H9 (cell line): ENCODE data around the gene USE1. TPM values are rescaled to one million over a fixed set of nuclear protein-coding genes. Genes with fewer than 3 reads are reported as not detected.
A peak's percentile ranks its signal among the peaks of the same experiment; 100 is the strongest.

Experiments
- DNase-seq: peaks from one replicate; pipeline ENCODE4 v3.0.0-alpha.2; 2017
- H2AFZ ChIP-seq: one replicate; pipeline ENCODE4 v1.6.1; 2013; ENCODE audit warnings: mild to moderate bottlenecking, low read length, control low read depth, moderate library complexity
- H2AK5ac ChIP-seq: 2 replicates; pipeline ENCODE4 v1.6.1; 2013; ENCODE audit warnings: low read length, control low read depth, mixed read lengths; ENCODE audit not compliant: insufficient read length
- H2BK120ac ChIP-seq: one replicate; pipeline ENCODE4 v1.6.1; 2013; ENCODE audit warnings: low read depth, mild to moderate bottlenecking, low read length, control low read depth, inconsistent platforms; ENCODE audit not compliant: poor library complexity, severe bottlenecking
- H2BK12ac ChIP-seq: 2 replicates; pipeline ENCODE4 v1.6.1; 2013; ENCODE audit warnings: low read length, control low read depth, mixed read lengths, low read depth; ENCODE audit not compliant: insufficient read length
- H2BK15ac ChIP-seq: 2 replicates; pipeline ENCODE4 v1.6.1; 2013; ENCODE audit warnings: low read depth, low read length, control low read depth
- H2BK20ac ChIP-seq: one replicate; pipeline ENCODE4 v1.6.1; 2013; ENCODE audit warnings: low read depth, mild to moderate bottlenecking, low read length, control low read depth, inconsistent platforms; ENCODE audit not compliant: poor library complexity, severe bottlenecking
- H2BK5ac ChIP-seq: 2 replicates; pipeline ENCODE4 v1.6.1; 2013; ENCODE audit warnings: low read length, control low read depth, mixed read lengths; ENCODE audit not compliant: insufficient read length
- H3K14ac ChIP-seq: 2 replicates; pipeline ENCODE4 v1.6.1; 2013; ENCODE audit warnings: low read length, control low read depth; ENCODE audit not compliant: insufficient read depth
- H3K18ac ChIP-seq: 2 replicates; pipeline ENCODE4 v1.6.1; 2013; ENCODE audit warnings: low read depth, mild to moderate bottlenecking, mixed read lengths, low read length, control low read depth; ENCODE audit not compliant: insufficient read length
- H3K23ac ChIP-seq: 2 replicates; pipeline ENCODE4 v1.6.1; 2013; ENCODE audit warnings: low read length, control low read depth, mixed read lengths, low read depth; ENCODE audit not compliant: insufficient read length
- H3K23me2 ChIP-seq: 2 replicates; pipeline ENCODE4 v1.6.1; 2013; ENCODE audit warnings: low read depth, mild to moderate bottlenecking, mixed read lengths, low read length, control low read depth; ENCODE audit not compliant: insufficient read length, poor library complexity, severe bottlenecking
- H3K27ac ChIP-seq: 2 replicates; pipeline ENCODE4 v1.5.1; 2013; ENCODE audit warnings: low read length, control low read depth, mixed read lengths, low read depth; ENCODE audit not compliant: insufficient read length
- H3K27me3 ChIP-seq: 2 replicates; pipeline ENCODE4 v1.6.1; 2013; ENCODE audit warnings: low read length, control low read depth, inconsistent platforms; ENCODE audit not compliant: insufficient read depth
- H3K4ac ChIP-seq: 2 replicates; pipeline ENCODE4 v1.6.1; 2013; ENCODE audit warnings: low read depth, mild to moderate bottlenecking, control low read depth, inconsistent platforms, low read length, moderate library complexity
- H3K4me1 ChIP-seq: 2 replicates; pipeline ENCODE4 v1.6.1; 2013; ENCODE audit warnings: low read length, control low read depth, inconsistent platforms; ENCODE audit not compliant: insufficient read depth
- H3K4me2 ChIP-seq: 2 replicates; pipeline ENCODE4 v1.6.1; 2013; ENCODE audit warnings: low read length, control low read depth, mixed read lengths; ENCODE audit not compliant: insufficient read length, insufficient read depth
- H3K56ac ChIP-seq: 2 replicates; pipeline ENCODE4 v1.6.1; 2013; ENCODE audit warnings: low read depth, mild to moderate bottlenecking, mixed read lengths, low read length, control low read depth; ENCODE audit not compliant: insufficient read length
- H3K79me1 ChIP-seq: 2 replicates; pipeline ENCODE4 v1.6.1; 2013; ENCODE audit warnings: low read depth, mild to moderate bottlenecking, moderate library complexity, low read length, control low read depth, inconsistent platforms; ENCODE audit not compliant: insufficient read depth, poor library complexity, severe bottlenecking
- H3K79me2 ChIP-seq: 2 replicates; pipeline ENCODE4 v1.6.1; 2013; ENCODE audit warnings: low read length, control low read depth, inconsistent platforms; ENCODE audit not compliant: insufficient read depth
- H3K9ac ChIP-seq: 2 replicates; pipeline ENCODE4 v1.6.1; 2013; ENCODE audit warnings: low read length, control low read depth, mixed read lengths; ENCODE audit not compliant: insufficient read length; ENCODE audit errors: extremely low read depth
- H3K9me3 ChIP-seq: one replicate; pipeline ENCODE4 v1.6.1; 2013; ENCODE audit warnings: low read depth, low read length, inconsistent platforms; ENCODE audit not compliant: control insufficient read depth
- H3T11ph ChIP-seq: one replicate; pipeline ENCODE4 v1.6.1; 2013; ENCODE audit warnings: mild to moderate bottlenecking, low read length, control low read depth, inconsistent platforms
- H4K20me1 ChIP-seq: one replicate; pipeline ENCODE4 v1.6.1; 2013; ENCODE audit not compliant: control insufficient read depth, insufficient read length, insufficient read depth
- H4K5ac ChIP-seq: 2 replicates; pipeline ENCODE4 v1.6.1; 2013; ENCODE audit warnings: low read depth, mild to moderate bottlenecking, mixed read lengths, low read length, control low read depth; ENCODE audit not compliant: insufficient read length
- H4K8ac ChIP-seq: replicated peaks from 2 replicates; pipeline ENCODE4 v1.6.1; 2013; ENCODE audit warnings: low read length, control low read depth, mixed read lengths, low read depth; ENCODE audit not compliant: insufficient read length
- H4K91ac ChIP-seq: 2 replicates; pipeline ENCODE4 v1.6.1; 2013; ENCODE audit warnings: low read depth, mild to moderate bottlenecking, moderate library complexity, mixed read lengths, low read length, control low read depth; ENCODE audit not compliant: insufficient read length
- H3K27ac Mint-ChIP-seq, 3 experiments: 2 replicates in 2 of 3; 3 replicates in 1 of 3; pipeline ENCODE4 v1.8.0; 2020 to 2021; ENCODE audit warnings: mixed read lengths in 3 of 3, mild to moderate bottlenecking in 1 of 3, moderate library complexity in 1 of 3
- H3K27me3 Mint-ChIP-seq: 2 replicates; pipeline ENCODE4 v1.8.0; 2021; ENCODE audit warnings: low read depth, mild to moderate bottlenecking, moderate library complexity, mixed read lengths
- H3K36me3 Mint-ChIP-seq, 3 experiments: 2 replicates in 2 of 3; 3 replicates in 1 of 3; pipeline ENCODE4 v1.8.0; 2020 to 2021; ENCODE audit warnings: low read depth in 3 of 3, mixed read lengths in 3 of 3; ENCODE audit not compliant: insufficient read depth in 1 of 3
- H3K4me1 Mint-ChIP-seq, 2 experiments: 2 replicates each; pipeline ENCODE4 v1.8.0; 2020; ENCODE audit warnings: mixed read lengths in 2 of 2
- H3K4me3 Mint-ChIP-seq, 2 experiments: 2 replicates in 1 of 2; 3 replicates in 1 of 2; pipeline ENCODE4 v1.8.0; 2020 to 2021; ENCODE audit warnings: mild to moderate bottlenecking in 2 of 2, mixed read lengths in 2 of 2, moderate library complexity in 1 of 2
- H3K9me3 Mint-ChIP-seq, 2 experiments: 2 replicates in 1 of 2; 3 replicates in 1 of 2; pipeline ENCODE4 v1.8.0; 2020; ENCODE audit warnings: mild to moderate bottlenecking in 2 of 2, mixed read lengths in 2 of 2, moderate library complexity in 1 of 2
- WGBS: extraction: QIAGEN DNeasy Blood & Tissue Kit; methylation state at CpG from one replicate; pipeline ENCODE4 v1.1.7; 2013; ENCODE audit warnings: missing lambda C conversion rate, low lambda C conversion rate, mixed read lengths; ENCODE audit not compliant: insufficient read length; ENCODE audit errors: extremely low coverage; 5-methylcytosine and 5-hydroxymethylcytosine counted together
- total RNA-seq: library from RNA; stranded (reverse); gene quantifications from 2 replicates; pipeline ENCODE4 v1.2.1, GENCODE V29; 2021
- TF ChIP-seq, protein P1 (sequence below): fragments of 200-600 bp; sonication (generic); conservative IDR thresholded peaks from 3 replicates; pipeline ENCODE4 v1.8.0; 2021; ENCODE audit warnings: antibody characterized with exemption, mild to moderate bottlenecking

Gene USE1
- total RNA-seq, 1 experiment from 2014 or later, result 16.2 TPM

- Histone ChIP-seq H4K5ac (no peak overlapping the region), H2BK5ac (no peak overlapping the region), H4K91ac (no peak overlapping the region), H4K20me1 (no peaks in the 10 kb centered on the region), H2BK12ac (no peak overlapping the region), H2AK5ac (no peak overlapping the region), H3K4me1 (no peaks in the 10 kb centered on the region), H3K14ac (no peak overlapping the region), H3K9ac (no peak overlapping the region), H3K79me1 (no peaks in the 10 kb centered on the region), H3K23me2 (no peaks in the 10 kb centered on the region), H3K27ac (no peak overlapping the region), H3K4me2 (no peak overlapping the region), H4K8ac (no peak overlapping the region), H3K9me3 (no peaks in the 10 kb centered on the region), H3K4ac (no peak overlapping the region), H3K27me3 (no peaks in the 10 kb centered on the region), H3K56ac (no peak overlapping the region), H3K18ac (no peak overlapping the region), H2BK15ac (no peak overlapping the region), H2AFZ (no peak overlapping the region), H3K79me2 (no peaks in the 10 kb centered on the region), H2BK20ac (no peak overlapping the region), H2BK120ac (no peak overlapping the region), H3T11ph (no peak overlapping the region), H3K23ac (no peak overlapping the region)
- H3K36me3 Mint-ChIP-seq, result peaks cover 32 to 74% (median 56%) of the 10 kb centered on the region in 3 experiments
- DNase-seq, result no peak
- WGBS, result no CpG with 5 or more reads among the region's 33 CpGs
- no peak overlapping the region for H3K4me3 Mint-ChIP-seq
- no peaks in the 10 kb centered on the region for H3K9me3 Mint-ChIP-seq
- TF ChIP-seq, protein P1, sequence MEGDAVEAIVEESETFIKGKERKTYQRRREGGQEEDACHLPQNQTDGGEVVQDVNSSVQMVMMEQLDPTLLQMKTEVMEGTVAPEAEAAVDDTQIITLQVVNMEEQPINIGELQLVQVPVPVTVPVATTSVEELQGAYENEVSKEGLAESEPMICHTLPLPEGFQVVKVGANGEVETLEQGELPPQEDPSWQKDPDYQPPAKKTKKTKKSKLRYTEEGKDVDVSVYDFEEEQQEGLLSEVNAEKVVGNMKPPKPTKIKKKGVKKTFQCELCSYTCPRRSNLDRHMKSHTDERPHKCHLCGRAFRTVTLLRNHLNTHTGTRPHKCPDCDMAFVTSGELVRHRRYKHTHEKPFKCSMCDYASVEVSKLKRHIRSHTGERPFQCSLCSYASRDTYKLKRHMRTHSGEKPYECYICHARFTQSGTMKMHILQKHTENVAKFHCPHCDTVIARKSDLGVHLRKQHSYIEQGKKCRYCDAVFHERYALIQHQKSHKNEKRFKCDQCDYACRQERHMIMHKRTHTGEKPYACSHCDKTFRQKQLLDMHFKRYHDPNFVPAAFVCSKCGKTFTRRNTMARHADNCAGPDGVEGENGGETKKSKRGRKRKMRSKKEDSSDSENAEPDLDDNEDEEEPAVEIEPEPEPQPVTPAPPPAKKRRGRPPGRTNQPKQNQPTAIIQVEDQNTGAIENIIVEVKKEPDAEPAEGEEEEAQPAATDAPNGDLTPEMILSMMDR, result no peak
- H3K4me1 Mint-ChIP-seq, result no peaks in the 10 kb centered on the region
- H3K27ac Mint-ChIP-seq, result 0 out of 7 replicates have a peak overlapping the region, but pooled peaks of 1 of the 3 experiments have one; percentile 16
- H3K27me3 Mint-ChIP-seq, result no peaks in the 10 kb centered on the region
Measured at GRCh38 chr19:17172624-17173345, 42.4 kb upstream of the USE1 start.
